ENCODE data around the gene ZNF438. TPM values are rescaled to one million over a fixed set of nuclear protein-coding genes. Genes with fewer than 3 reads are reported as not detected.
A peak's percentile ranks its signal among the peaks of the same experiment; 100 is the strongest.

Gene ZNF438
- total RNA-seq, 1 experiment from 2014 or later, result 1.3 TPM

DNA sequence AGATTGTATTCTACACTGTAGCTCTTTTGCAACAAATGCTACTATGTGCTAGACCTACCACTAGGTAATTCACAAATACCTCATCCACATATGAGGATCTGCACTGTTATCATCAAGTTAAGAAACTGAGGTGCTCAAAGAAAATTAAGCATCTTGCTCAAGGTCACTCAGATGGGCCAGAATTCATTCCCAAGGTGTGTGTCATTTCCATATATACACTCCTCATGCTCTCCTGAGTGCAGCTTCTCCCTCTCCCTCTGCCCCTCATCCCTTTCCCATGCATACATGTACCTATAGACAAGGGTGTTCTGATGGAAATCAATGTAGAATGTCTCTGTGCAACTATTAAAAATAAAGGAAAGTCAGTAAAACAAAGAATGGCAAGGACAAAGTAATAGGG lies 146.2 kb downstream of the ZNF438 start:
- no peak for DNase-seq (ENCODE audit: low spot score)

DNA sequence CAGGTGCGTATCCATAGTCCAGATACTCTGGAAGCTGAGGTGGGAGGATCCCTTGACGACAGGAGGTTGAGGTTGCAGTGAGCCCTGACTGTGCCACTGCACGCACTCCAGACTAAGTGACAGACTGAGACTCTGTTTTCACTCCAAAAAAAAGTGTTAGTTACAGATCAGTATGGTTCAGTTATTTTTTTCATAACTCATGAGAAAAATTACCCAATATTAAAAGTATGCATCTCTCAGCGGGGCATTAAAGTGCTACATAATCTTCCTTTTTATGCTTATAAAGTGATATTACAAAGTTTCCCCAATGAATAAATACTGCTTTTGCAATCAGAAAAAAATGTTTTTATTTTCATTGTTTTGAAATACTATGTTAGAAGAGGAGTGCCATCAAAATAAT lies 147.9 kb downstream of the ZNF438 start:
- DNase-seq (ENCODE audit: low spot score), result no peak

DNA sequence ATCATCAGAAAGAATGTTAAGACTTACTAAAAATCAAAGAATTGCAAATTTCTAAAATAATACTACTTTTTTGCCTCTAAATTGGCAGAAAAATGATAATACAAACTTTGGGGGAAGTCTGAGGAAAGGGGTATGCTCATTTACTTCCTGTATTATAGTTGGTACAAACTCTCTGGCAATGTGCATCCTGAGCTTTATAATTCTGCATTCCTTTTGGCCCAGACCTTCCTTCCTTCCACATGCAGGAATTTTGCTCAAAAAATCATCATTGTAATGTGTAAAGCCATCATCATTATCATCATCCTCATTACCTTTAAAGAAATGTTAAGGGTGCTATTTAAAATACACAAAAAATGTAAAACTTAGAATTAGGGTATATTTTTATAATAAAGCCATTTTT lies 148.5 kb downstream of the ZNF438 start:
- no peak for DNase-seq (ENCODE audit: low spot score)

DNA sequence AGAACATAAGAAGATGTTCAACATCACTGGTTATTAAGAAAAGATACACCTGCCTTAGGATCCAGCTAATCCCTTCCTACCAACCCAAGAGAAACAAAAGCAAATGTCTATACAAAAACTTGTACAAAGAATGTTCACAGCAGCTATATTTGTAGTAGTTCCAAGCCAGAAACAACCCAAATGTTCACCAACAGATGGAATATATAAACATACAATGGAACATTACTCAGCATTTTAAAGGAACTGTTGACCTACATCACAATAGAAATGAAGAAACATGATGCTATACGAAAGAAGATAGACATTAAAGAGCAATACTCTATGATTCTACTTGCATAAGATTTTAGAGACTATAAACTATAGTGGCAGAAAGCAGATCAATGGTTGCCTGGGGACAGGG lies 149.4 kb downstream of the ZNF438 start:
- DNase-seq (ENCODE audit: low spot score), result peak; percentile 6

DNA sequence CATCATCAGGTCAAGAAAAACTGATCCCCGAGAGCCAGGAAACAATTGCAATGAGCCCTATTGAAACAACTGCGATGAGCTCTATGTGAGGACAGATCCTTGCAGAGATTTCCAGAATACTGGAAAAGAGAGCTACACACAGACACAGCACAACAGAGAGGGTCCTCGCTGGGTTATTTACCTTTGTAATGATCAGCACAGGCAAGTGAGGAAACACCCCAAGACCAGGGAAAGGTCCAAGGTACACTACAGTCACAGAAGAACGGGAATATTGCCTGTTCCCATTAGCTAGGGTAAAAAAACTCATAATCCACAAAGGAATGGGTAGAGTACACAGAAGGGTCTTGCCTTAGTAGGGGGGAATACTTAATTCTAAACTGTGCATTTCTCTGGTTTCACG lies 152.7 kb downstream of the ZNF438 start:
- no peak for DNase-seq (ENCODE audit: low spot score)

DNA sequence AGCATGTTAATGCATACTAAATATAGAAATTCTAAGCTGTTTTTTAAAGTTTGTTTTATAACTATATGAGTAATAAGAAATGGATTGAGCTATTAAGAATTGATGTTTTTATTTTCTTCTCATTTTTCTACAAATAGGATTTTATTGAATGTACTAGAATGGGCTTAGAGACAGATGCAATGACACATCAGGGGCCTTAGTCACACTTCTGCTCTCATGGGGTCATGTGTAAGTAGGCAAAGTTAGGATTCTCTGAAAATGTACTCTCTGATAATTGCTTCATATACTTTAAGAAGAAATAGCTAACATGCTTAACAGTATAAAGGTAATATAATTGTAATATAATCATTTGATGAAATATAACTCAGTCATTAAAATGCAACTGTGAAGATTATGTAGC lies 154.6 kb downstream of the ZNF438 start:
- no peak for DNase-seq (ENCODE audit: low spot score)

DNA sequence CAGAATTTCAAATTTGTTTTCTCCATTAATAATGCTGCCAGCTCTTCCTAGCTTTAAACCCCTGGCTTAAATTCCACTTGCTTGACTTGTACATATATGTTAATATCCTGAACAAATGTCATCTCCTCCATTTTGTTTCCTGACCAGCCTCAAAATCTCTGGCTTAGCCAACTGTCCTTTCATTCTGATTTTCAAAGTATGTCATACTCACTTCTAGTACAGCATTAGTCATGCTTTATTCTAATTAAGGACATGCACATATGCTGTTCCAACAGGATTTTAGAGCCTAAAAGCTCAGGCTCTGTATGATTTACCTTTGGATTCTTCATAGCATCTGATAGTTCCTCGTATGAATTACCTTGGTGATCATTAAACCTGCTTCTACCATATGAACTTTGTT lies 158.3 kb downstream of the ZNF438 start:
- DNase-seq (ENCODE audit: low spot score), result no peak

DNA sequence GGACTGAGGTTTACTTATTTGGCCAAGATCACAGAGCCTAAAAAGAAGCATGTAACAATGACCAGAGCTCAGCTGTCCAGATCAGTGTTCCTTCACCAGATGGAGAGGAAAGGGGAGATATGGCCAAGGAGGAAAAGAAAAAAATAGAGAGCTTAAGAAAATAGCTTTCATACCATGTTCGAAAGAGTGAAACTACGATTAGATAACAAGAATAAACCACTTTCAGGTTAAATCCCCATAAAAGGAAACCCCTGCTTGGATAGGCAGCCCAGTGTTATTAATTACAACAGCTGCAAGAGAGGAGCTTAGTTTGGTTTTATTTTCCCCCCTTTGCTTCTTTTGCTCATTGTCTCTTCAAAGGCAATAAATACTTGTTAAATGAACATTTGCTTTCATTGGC lies 160.8 kb downstream of the ZNF438 start:
- no peak for DNase-seq (ENCODE audit: low spot score)

DNA sequence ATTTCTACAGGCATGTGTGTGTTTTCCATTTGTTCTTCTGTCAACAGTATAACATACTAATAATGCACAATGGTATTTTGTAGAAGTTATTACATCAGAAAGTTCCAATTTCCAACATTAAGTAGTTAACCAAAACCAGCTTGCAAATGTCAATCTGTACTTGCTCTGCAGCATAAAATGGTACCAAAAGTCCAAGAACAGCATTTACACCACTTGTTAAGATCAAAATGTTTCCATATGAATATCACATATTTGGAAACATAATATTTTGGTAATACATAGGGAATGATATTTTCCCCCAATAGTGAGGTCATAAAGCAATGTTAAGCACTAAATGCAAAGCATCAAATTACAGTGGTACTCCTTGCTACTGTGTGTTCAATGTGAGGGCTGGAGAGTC lies 162.1 kb downstream of the ZNF438 start:
- DNase-seq (ENCODE audit: low spot score), result no peak

DNA sequence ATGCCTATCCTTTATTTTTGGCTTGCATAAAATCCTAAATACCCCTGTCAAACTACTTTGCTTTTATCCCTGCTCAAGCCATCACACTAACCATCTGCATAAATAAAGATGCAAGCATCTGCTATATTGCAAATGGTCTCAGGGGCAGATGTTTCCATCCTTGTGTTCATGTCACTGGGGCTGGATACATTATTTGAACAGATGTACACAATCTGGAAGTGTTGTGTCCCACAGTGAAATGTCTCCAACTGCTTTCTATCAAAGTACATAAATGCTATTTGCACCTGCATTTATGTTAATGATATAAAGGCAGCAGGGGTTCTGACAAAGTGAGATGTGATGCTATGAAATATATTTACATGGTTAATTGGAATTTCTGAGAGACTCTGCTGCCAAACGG lies 163.1 kb downstream of the ZNF438 start:
- DNase-seq (ENCODE audit: low spot score), result no peak

DNA sequence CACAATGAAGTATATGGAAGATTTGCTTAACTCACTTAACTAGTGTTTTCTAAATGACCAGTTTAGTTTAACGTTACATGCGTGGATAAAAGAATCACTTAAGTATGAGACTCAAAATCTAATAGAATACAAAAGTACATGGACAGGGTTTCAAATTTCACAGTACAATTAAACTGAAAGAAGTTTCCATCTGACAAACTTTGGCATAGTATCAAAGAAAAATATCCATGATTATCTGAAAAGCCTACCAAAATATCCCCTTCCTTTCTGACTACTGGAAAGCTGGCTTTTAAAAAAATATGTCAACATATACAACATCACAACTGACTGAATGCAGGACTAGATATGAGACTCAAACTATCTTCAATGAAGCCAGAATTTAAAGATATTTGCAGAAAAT lies 164.8 kb downstream of the ZNF438 start:
- DNase-seq (ENCODE audit: low spot score), result no peak

DNA sequence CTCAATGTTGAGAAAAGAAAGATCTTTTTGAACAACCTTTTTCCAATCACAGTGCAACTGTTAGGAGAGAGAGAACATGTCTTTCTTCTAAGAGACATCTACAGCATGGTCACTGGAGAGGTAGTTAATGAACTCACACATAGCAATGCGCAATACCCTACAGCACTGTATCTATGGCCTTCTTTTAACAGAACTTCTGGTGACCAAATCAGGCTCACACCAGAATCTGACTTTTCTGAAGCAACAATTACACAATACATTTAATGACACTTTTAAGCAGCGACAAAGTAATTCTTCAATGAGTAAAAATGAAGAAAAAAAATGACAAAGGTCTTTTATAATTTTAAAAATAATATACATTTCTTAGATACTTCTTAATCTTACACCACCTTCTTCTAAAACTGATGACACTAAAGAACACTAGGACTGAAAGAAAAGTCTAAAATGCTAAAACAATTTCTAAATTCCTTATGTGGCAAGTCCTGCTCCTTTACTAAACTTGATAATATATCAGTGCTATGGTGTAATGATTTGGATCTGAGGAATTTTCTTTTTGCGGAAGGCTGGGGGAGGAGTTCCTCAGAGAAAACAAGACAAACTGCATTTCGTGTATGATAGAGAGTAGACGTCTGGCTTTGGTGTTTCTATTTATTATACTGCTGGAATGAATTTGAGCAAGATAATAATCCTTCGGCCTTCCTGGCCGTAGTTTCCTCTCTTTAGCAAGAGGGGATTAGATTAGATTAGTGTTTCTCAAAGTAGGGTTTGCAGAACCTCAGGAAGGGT lies 166.3 kb downstream of the ZNF438 start:
- no peak for DNase-seq (ENCODE audit: low spot score)

DNA sequence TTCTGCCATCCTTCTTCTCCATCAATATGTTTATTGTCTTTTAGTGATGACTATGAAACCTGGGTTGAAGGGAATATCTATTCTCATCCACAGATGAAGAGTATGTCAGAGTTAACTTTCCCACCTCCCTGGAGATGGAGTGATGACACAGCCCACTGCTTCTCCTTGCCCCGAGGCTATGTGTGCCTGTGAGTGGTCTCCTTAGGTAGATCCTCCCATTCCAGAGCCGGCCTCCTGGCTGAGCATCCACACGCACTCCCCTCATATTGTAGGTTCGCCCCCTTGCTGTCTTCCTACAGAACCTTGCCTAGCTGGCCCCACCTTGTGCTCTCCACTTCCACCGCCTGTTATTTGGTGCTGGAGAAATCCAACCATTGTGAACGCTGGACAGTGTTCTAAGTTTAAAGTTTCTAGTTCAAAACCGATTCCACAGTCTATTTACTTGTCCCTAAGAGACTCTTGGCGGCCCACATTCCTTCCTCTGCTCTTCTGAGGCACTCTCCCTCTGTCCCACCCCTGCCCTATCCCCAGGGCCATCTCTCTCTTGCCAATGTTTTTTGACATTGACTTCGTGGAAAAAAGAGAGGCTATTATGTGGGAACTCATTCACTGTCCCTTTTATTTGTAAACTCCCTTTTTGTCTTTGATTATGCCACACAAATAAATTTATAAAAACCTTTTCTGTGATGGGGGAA lies 168.0 kb downstream of the ZNF438 start:
- no peak for DNase-seq (ENCODE audit: low spot score)

DNA sequence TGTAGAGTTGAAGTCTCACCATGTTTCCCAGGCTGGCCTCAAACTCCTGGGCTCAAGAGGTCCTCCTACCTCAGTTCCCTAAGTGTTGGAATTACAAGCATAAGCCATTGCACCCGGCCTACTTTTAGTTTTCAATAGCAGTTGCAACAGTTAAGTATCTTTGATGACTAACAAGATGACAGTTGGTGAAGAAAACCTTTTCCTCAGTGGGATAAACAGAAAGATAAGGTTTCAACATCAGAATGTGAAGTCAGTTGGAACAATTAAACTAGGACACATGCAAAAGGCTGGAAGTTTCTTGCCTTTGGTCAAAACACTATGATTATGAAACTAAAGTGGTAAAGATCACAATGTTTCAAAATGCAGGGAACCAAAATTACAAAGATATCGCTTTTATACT lies 169.2 kb downstream of the ZNF438 start:
- DNase-seq (ENCODE audit: low spot score), result peak; percentile 18

DNA sequence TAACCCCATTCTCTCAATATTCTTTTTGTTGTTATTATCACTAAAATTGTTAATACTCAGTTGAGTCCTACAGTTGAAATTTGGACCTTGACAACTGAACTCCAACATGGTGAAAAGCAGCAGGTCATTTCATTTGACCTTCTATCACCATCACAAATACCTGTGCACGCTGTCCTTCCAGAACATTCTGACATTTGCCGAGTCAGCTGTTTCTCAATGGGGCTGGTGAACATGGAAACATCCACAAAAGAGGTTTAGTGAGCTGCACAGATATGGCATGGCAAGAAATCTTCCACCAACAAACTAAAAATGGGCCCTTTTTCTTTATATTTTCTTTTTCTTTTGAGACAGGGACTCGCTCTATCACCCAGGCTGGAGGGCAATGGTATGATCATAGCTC lies 169.7 kb downstream of the ZNF438 start:
- DNase-seq (ENCODE audit: low spot score), result no peak

DNA sequence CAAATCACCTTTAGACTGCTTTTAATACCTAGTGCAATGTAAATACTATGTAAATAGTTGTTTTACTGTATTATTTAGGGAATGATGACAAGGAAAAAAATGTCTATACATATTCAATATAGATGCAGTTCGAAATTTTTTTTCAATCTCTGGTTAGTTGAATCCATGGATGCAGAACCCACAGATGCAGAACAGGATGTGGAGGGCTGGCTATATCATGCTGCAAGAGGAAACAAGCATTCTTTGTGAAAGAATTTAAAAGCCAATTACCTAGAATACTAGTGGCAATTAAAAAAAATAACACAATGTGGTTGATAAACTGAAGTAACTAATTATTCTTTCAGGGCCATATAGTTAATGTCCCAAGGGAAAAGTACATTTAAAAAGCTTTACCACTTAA lies 170.4 kb downstream of the ZNF438 start:
- no peak for DNase-seq (ENCODE audit: low spot score)

DNA sequence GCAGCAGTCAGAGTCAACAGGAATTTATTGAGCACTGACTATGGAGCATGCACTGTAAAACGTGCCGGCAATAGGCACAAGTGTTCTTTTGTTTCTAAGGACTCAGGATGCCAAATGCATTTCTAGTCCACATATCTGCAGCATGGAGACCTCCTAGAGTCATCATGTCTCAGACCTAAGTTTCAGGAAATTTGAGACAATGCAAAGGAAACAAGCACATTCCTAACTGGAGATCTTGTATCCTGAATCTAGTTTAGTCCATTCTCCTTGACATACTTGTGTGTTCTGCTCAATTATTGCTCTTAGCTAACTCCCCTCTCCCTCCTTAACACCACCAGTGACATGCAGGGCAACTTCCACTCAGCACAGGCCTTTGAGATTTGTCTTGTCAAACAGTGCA lies 173.2 kb downstream of the ZNF438 start:
- DNase-seq (ENCODE audit: low spot score), result no peak

DNA sequence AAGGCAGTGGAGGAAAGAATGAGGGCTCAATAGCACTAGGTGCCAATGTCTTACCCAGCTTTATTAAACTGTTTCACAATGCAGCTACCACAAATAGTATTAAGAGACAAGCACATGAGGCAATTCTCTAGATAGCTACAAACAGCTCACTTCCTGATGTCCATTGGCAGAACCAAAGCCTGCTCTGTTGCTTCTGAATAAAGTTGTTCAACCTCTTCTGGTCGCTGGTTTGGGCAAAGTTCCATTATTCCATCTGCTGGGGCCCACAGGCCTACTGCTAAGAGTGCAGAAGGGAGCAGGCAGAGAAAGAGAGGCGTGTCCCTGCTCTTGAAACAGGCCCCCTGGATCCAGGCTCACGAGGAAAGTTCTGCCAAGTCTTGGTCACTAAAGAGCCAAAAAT lies 173.9 kb downstream of the ZNF438 start:
- DNase-seq (ENCODE audit: low spot score), result no peak

DNA sequence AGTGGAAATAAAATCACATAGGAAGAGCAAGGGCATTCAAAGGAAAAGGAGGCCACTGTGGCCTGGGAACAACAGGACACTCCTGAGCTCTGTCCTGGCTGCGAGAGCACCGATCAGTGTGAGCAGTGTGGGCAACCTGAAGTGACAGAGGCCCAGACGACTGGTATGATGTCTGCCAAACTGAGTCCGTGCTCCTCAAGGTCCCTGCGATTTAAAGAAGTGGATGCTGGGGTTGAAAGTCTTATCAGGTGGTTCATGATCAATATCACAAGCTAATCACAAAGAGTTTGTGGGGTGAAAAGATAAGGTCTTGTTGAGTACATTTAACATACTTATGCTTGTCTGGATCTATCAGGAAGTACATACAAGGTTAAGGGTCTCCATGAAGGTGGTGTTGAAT lies 176.5 kb downstream of the ZNF438 start:
- DNase-seq (ENCODE audit: low spot score), result no peak

DNA sequence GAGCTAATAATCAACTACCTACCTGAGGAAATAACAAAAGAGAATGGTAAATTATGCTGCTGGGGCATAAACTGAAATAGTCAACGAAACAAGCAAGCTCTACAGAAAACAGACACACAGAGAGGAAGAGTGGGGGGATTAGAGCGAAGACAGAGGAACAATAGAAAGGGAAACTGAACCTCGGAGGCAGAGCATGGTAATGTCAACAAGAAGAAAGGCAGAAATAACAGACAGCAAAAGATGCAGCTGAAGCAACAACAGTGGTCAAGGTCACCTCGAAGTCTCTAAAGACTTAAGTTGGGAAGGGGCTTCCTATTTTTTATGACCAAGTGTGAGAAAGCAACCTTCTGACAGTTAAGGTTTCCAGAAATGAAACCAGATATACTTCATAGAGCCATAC lies 177.0 kb downstream of the ZNF438 start:
- DNase-seq (ENCODE audit: low spot score), result no peak

DNA sequence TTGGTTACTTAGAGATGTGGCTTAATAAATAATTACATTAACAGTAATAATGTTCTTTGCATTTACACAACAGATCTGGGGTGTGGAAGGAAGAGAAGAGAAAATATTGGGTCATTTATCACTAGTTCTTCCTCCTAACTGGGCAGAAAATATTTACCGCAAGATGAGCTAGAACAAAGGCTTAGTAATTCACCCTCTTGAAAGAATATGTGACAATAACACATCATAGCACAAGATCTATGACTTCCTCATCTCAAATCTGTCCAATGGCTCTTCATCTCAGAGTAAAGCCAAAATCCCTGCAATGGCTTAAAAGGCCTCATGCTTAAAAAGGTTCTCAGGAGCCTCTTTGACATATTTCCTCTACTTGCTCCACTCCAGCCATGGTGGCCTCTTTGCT lies 178.6 kb downstream of the ZNF438 start:
- no peak for DNase-seq (ENCODE audit: low spot score)

DNA sequence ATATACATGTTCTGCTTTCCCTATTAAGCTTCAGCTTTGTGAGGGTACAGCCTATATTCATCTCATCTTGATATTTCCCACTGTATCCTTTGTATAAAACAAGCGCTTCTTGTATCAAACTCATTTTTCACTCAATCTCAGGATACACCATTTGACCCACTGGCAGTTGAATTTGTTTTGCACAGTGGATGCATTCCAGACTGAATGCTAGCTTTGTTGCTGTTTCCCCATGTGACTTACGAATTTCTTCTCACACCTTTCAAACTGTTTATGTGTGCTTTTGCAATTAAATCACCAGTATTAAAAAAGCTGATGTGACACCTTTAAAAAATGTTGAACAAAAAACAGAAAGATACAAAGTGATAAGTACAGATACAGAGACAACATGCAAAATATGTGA lies 180.9 kb downstream of the ZNF438 start:
- no peak for DNase-seq (ENCODE audit: low spot score)

DNA sequence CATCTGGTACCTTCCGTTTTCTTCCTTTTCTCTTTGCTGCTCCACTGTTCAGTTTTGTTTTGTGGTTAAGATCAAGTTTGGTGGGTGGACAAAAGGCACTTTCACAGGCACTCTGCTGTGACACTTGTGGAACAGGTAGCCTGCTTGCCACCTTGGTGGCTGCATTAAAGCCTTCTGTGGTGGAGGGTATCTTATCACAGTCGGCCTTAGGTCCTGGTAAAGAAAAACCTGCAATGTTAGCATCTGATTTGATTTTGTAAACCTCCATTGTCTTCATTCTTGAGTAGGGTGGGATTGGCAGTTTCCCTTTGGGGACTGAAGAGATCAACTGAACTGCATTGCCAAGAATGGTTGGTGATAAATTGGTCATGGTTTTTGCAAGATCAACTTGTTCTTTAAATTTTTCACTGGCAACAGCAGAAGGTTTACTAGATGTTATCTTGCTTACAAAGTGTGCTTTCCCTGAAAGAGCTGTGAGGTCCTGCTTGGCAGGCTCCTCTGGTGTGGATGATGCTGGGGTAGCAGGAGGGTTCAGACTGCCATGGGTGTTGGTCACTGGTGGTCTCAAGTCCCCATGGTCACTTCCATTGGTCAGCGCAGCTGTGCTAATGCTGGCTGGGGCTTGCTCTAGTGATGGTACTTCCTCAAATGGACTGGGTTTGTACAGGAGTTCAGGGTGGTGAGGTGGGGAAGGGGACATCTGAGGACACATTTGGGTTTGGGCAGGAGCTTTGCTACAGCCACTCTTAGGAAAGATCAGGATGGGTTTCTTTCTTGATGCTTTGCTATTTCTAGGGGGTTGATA lies 182.2 kb downstream of the ZNF438 start:
- no peak for DNase-seq (ENCODE audit: low spot score)

Data from H4 (cell line).